PC-3 (cell line): Measurements from ENCODE around the gene UBE2L3.

Experiments
- CTCF ChIP-seq: fragments of 300-600 bp; sonication (generic); conservative IDR thresholded peaks from 2 replicates; pipeline ENCODE4 v1.5.1; 2017; ENCODE audit warnings: antibody characterized with exemption, low read depth, mild to moderate bottlenecking, low read length
- EZH2 ChIP-seq: fragments of 300-600 bp; sonication (generic); IDR thresholded peaks from one replicate; pipeline ENCODE4 v1.6.1; 2017; ENCODE audit warnings: antibody characterized with exemption, mild to moderate bottlenecking, low read length; ENCODE audit not compliant: unreplicated experiment
- EZH2phosphoT487 ChIP-seq: fragments of 300-600 bp; sonication (generic); IDR thresholded peaks from 2 replicates; pipeline ENCODE4 v1.6.1; 2018; ENCODE audit warnings: mild to moderate bottlenecking, antibody characterized with exemption, low read length, borderline replicate concordance

DNA sequence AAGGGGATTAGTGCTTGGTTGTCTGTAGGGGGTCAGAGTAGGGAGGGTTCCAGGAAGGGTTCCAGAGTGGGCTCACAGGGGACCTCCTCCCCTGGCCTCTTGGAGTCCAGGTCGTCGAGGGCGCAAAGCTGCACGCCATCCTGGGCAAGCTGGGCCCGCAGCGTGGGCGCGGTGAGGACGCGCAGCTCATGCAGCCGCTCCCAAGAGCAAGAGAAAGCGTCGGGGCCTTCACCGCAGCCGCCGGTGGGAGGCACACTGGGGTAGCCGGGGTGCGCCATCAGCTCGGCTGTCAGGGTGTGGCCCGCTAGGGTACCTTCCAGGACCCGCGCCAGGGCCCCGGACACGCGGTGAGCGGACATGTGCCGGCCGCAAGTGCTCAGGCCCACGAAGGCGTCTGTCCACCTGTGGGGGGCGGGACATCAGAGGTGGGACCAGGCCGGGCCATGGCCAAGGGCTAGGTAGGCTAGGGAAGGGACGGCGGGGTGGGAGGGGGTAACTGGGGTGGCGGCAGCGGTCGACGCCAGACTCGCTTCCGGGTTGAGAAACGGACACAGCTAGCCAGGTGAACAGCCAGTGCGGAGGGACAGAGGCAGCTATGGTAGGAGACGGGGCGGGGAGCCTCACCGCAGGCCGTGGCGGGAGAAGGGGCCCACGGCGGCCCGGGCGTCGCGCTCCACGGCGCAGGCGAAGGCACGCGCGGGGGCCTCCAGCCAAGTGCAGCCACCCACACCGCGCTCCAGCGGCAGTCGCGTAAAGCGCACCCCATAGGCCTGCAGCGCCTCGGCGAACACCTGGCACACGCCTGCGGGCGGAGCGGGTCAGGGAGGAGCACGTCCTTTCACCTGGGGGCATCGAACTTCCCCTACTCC is 61.1 kb downstream of the UBE2L3 start:
- TF ChIP-seq CTCF (no peak), EZH2phosphoT487 (no peak), EZH2 (no peak)
